SK-N-MC (cell line): Measurements from ENCODE around the gene CAPN13.

Experiments used
- DNase-seq: peaks from one replicate; pipeline ENCODE4 v3.0.0-alpha.2; 2011; ENCODE audit warnings: low read depth, low spot score
- H3K27ac ChIP-seq: fragments of 200-600 bp; sonication (generic); 2 replicates; pipeline ENCODE4 v1.5.1; 2016; ENCODE audit warnings: mixed run types
- H3K36me3 ChIP-seq: fragments of 200-600 bp; sonication (generic); 2 replicates; pipeline ENCODE4 v1.6.1; 2017; ENCODE audit warnings: antibody characterized with exemption, low read length, mixed read lengths; ENCODE audit not compliant: insufficient read depth
- H3K4me3 ChIP-seq: fragments of 200-600 bp; sonication (generic); 2 replicates; pipeline ENCODE4 v1.5.1; 2016
- H3K9ac ChIP-seq: fragments of 200-600 bp; sonication (generic); 2 replicates; pipeline ENCODE4 v1.8.0; 2017; ENCODE audit warnings: mixed run types, mixed read lengths; ENCODE audit not compliant: insufficient read length
- H3K9me3 ChIP-seq: fragments of 200-600 bp; sonication (generic); 2 replicates; pipeline ENCODE4 v1.6.1; 2017; ENCODE audit warnings: low read depth, mild to moderate bottlenecking, antibody characterized with exemption, low read length, moderate library complexity, mixed read lengths
- EZH2 ChIP-seq: fragments of 200-600 bp; sonication (generic); IDR thresholded peaks from one replicate; pipeline ENCODE4 v1.6.1; 2017; ENCODE audit warnings: antibody characterized with exemption
- FOXP2 ChIP-seq: optimal IDR thresholded peaks from 2 replicates; pipeline ENCODE3; 2011; ENCODE audit warnings: mild to moderate bottlenecking, moderate library complexity; ENCODE audit not compliant: insufficient read depth; ENCODE audit errors: extremely low read length, control extremely low read depth
- POLR2AphosphoS5 ChIP-seq: IDR thresholded peaks from 2 replicates; pipeline ENCODE4 v1.6.1; 2012; ENCODE audit warnings: mild to moderate bottlenecking, low read depth, low read length, borderline replicate concordance

CAPN13 gene

GRCh38 chr2:30797381-30798015 is 9.7 kb downstream of the CAPN13 start:
- Histone ChIP-seq H3K36me3 (no peaks in the 10 kb centered on the region), H3K27ac (no peak overlapping the region), H3K9me3 (no peaks in the 10 kb centered on the region), H3K4me3 (no peak overlapping the region), H3K9ac (no peak overlapping the region)
- TF ChIP-seq FOXP2 (no peak), POLR2AphosphoS5 (no peak), EZH2 (no peak)
- DNase-seq = no peak

GRCh38 chr2:30796699-30797098 is 10.5 kb downstream of the CAPN13 start:
- Histone ChIP-seq H3K27ac (no peak overlapping the region), H3K9ac (no peak overlapping the region), H3K4me3 (no peak overlapping the region), H3K36me3 (no peaks in the 10 kb centered on the region), H3K9me3 (no peaks in the 10 kb centered on the region)
- DNase-seq = no peak
- TF ChIP-seq POLR2AphosphoS5 = no peak
- TF ChIP-seq EZH2 = no peak
- no peak for TF ChIP-seq FOXP2

GRCh38 chr2:30792521-30792920 is 14.7 kb downstream of the CAPN13 start:
- Histone ChIP-seq H3K9me3 (no peaks in the 10 kb centered on the region), H3K27ac (no peak overlapping the region), H3K9ac (no peak overlapping the region), H3K36me3 (no peaks in the 10 kb centered on the region), H3K4me3 (no peak overlapping the region)
- TF ChIP-seq EZH2 = no peak
- TF ChIP-seq FOXP2 = no peak
- TF ChIP-seq POLR2AphosphoS5 = no peak
- DNase-seq = no peak

- Histone ChIP-seq H3K4me3 (no peak overlapping the region), H3K9ac (no peak overlapping the region), H3K9me3 (no peaks in the 10 kb centered on the region), H3K36me3 (no peaks in the 10 kb centered on the region), H3K27ac (no peak overlapping the region)
- DNase-seq = no peak
- TF ChIP-seq FOXP2 = no peak
- no peak for TF ChIP-seq EZH2
- no peak for TF ChIP-seq POLR2AphosphoS5
Observed at GRCh38 chr2:30790879-30791278, 16.4 kb downstream of the CAPN13 start.

GRCh38 chr2:30789670-30790210 is 17.5 kb downstream of the CAPN13 start:
- TF ChIP-seq FOXP2 = no peak
- no peak for TF ChIP-seq EZH2
- TF ChIP-seq POLR2AphosphoS5 = no peak
- no peak overlapping the region for H3K4me3 ChIP-seq
- H3K9me3 ChIP-seq = no peaks in the 10 kb centered on the region
- no peaks in the 10 kb centered on the region for H3K36me3 ChIP-seq
- no peak overlapping the region for H3K9ac ChIP-seq
- H3K27ac ChIP-seq = no peak overlapping the region
- no peak for DNase-seq

GRCh38 chr2:30786923-30787685 is 20.1 kb downstream of the CAPN13 start:
- Histone ChIP-seq H3K9ac (no peak overlapping the region), H3K4me3 (no peak overlapping the region), H3K9me3 (no peaks in the 10 kb centered on the region), H3K27ac (no peak overlapping the region), H3K36me3 (no peaks in the 10 kb centered on the region)
- DNase-seq = no peak
- TF ChIP-seq POLR2AphosphoS5 (no peak), FOXP2 (no peak), EZH2 (no peak)

- H3K27ac ChIP-seq = no peak overlapping the region
- H3K9me3 ChIP-seq = no peaks in the 10 kb centered on the region
- no peak for DNase-seq
- no peak overlapping the region for H3K9ac ChIP-seq
- H3K36me3 ChIP-seq = no peaks in the 10 kb centered on the region
- H3K4me3 ChIP-seq = no peak overlapping the region
- TF ChIP-seq FOXP2 (no peak), EZH2 (no peak), POLR2AphosphoS5 (no peak)
Observed at GRCh38 chr2:30784682-30785081, 22.6 kb downstream of the CAPN13 start.

GRCh38 chr2:30781961-30782533 is 25.2 kb downstream of the CAPN13 start:
- no peak overlapping the region for H3K4me3 ChIP-seq
- no peak for DNase-seq
- TF ChIP-seq POLR2AphosphoS5 (no peak), FOXP2 (no peak), EZH2 (no peak)
- no peak overlapping the region for H3K9ac ChIP-seq
- no peaks in the 10 kb centered on the region for H3K36me3 ChIP-seq
- H3K27ac ChIP-seq = no peak overlapping the region
- no peaks in the 10 kb centered on the region for H3K9me3 ChIP-seq

GRCh38 chr2:30781451-30781850 is 25.8 kb downstream of the CAPN13 start:
- no peak overlapping the region for H3K4me3 ChIP-seq
- no peak overlapping the region for H3K9ac ChIP-seq
- H3K9me3 ChIP-seq = no peaks in the 10 kb centered on the region
- TF ChIP-seq FOXP2 = no peak
- DNase-seq = no peak
- no peaks in the 10 kb centered on the region for H3K36me3 ChIP-seq
- H3K27ac ChIP-seq = no peak overlapping the region
